ENCODE data around the gene GPC6.

DNA sequence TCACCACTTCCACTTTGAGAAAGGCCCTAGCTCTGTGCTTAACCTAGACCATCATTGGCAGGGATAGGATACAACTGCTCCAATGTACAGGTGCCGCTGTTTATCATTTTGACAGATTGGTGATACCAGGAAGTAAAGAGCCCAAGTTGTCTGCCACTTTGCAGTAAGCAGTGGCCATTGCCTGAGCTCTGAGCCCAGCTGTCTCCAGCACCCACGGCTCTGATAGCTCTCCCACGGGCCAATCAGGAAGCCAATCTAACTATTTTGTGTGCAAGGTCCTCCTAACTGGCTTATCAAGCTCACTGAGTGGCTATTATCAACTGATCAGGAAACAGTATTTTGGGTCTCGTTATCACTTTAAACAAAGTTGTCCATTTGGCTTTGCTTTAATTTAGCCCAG is 1071.7 kb downstream of the GPC6 start:
- TF ChIP-seq, protein P1, sequence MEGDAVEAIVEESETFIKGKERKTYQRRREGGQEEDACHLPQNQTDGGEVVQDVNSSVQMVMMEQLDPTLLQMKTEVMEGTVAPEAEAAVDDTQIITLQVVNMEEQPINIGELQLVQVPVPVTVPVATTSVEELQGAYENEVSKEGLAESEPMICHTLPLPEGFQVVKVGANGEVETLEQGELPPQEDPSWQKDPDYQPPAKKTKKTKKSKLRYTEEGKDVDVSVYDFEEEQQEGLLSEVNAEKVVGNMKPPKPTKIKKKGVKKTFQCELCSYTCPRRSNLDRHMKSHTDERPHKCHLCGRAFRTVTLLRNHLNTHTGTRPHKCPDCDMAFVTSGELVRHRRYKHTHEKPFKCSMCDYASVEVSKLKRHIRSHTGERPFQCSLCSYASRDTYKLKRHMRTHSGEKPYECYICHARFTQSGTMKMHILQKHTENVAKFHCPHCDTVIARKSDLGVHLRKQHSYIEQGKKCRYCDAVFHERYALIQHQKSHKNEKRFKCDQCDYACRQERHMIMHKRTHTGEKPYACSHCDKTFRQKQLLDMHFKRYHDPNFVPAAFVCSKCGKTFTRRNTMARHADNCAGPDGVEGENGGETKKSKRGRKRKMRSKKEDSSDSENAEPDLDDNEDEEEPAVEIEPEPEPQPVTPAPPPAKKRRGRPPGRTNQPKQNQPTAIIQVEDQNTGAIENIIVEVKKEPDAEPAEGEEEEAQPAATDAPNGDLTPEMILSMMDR (IDR thresholded peaks at IDR 0.05): no peak
- TF ChIP-seq POLR2A (IDR thresholded peaks at IDR 0.05): no peak
